Measurements from ENCODE around the gene DLX2. TPM values are rescaled to one million over a fixed set of nuclear protein-coding genes. Genes with fewer than 3 reads are reported as not detected.

DLX2 gene
- total and polyA plus RNA-seq, 2 of the 13 experiments (the other 11 are each of a cell fraction or from before 2014, with no cell fraction given) = 0.07 to 0.15 TPM

- TF ChIP-seq HNRNPL (IDR thresholded peaks at IDR 0.05; ENCODE audit: low read depth, low read length) (no peak), RBAK (CRISPR knock-in tag; IDR thresholded peaks at IDR 0.05) (no peak), ZNF235 (CRISPR knock-in tag; IDR thresholded peaks at IDR 0.05; ENCODE audit: borderline replicate concordance) (no peak), IRF1 (CRISPR knock-in tag; IDR thresholded peaks at IDR 0.05; ENCODE audit: low read depth) (no peak), FOXM1 (CRISPR knock-in tag; IDR thresholded peaks at IDR 0.05) (no peak), PBX2 (CRISPR knock-in tag; IDR thresholded peaks at IDR 0.05) (peak; percentile 17; the same call in 1 of the 2 replicates), TOE1 (CRISPR knock-in tag; IDR thresholded peaks at IDR 0.05) (peak; percentile 42; the same call in 1 of the 2 replicates), PHF8 (CRISPR knock-in tag; IDR thresholded peaks at IDR 0.05) (0 out of 2 replicates have a peak, but pooled peaks have one; percentile 27), ZNF878 (CRISPR knock-in tag; IDR thresholded peaks at IDR 0.05) (peak; percentile 90), ZNF567 (CRISPR knock-in tag; IDR thresholded peaks at IDR 0.05; ENCODE audit: borderline replicate concordance) (0 out of 2 replicates have a peak, but pooled peaks have one; percentile 47), HNF1A (IDR thresholded peaks at IDR 0.05; ENCODE audit: low read depth) (peak; percentile 62), HNF1A (CRISPR knock-in tag; IDR thresholded peaks at IDR 0.05; ENCODE audit: borderline replicate concordance) (peak; percentile 80; the same call in 1 of the 2 replicates), PAF1 (CRISPR knock-in tag; IDR thresholded peaks at IDR 0.05) (no peak), HES4 (CRISPR knock-in tag; IDR thresholded peaks at IDR 0.05; ENCODE audit: borderline replicate concordance) (no peak), EHMT2 (IDR thresholded peaks at IDR 0.05; ENCODE audit: borderline replicate concordance, low read depth, low read length) (peak; percentile 95; the same call in 1 of the 2 replicates), GPN1 (CRISPR knock-in tag; IDR thresholded peaks at IDR 0.05; ENCODE audit: borderline replicate concordance) (no peak), ZNF292 (CRISPR knock-in tag; IDR thresholded peaks at IDR 0.05; ENCODE audit: borderline replicate concordance, low read depth) (peak; percentile 88; the same call in 1 of the 2 replicates), ZBTB20 (CRISPR knock-in tag; IDR thresholded peaks at IDR 0.05; ENCODE audit: borderline replicate concordance, low read depth) (peak; percentile 75; the same call in 1 of the 2 replicates), ZNF276 (CRISPR knock-in tag; IDR thresholded peaks at IDR 0.05; ENCODE audit: low read depth) (no peak)
Measured at GRCh38 chr2:172052000-172052983, 50.4 kb downstream of the DLX2 start (continued).
